ENCODE results near the gene EVI5.

DNA sequence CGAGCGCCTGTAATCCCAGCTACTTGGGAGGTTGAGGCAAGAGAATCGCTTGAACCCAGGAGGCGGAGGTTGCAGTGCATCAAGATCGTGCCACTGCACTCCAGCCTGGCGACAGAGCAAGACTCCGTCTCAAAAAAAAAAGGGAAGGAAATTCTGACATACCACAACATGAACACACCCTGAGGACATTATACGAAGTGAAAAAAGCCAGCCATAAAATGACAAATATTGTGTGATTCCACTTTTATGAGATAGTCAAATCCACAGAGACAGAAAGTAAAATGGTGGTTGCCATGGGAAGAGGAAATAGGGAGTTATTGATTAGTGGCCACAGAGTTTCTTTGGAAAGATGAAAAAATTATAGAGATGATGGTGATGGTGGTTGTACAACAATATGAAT is 41.7 kb downstream of the EVI5 start:
- TF ChIP-seq CTCF (conservative IDR thresholded peaks at IDR 0.05; ENCODE audit: low read depth, low read length) = no peak
- TF ChIP-seq EZH2 (IDR thresholded peaks at IDR 0.05; ENCODE audit: low read length, unreplicated experiment) = no peak
- no peak for TF ChIP-seq EZH2phosphoT487 (IDR thresholded peaks at IDR 0.05; ENCODE audit: borderline replicate concordance, low read length)

Data from PC-3 (cell line).